HG02763 (cell line): ENCODE data around the gene INPP4A.

Experiments
- ATAC-seq: cut with Tn5 transposase; IDR thresholded peaks from one replicate; pipeline ENCODE4 v1.9.1; 2021; ENCODE audit warnings: mild to moderate bottlenecking, moderate library complexity; ENCODE audit not compliant: unreplicated experiment

The INPP4A gene

GRCh38 chr2:98608116-98608961 is 163.7 kb downstream of the INPP4A start, which contains the start of the genes COA5 and UNC50:
Gene COA5, minus strand, starts transcription at chr2:98608512. Its CDS starts 107 bp downstream, at chr2:98608405.
Gene UNC50, plus strand, starts transcription at chr2:98608589. Its CDS starts 1,171 bp downstream, at chr2:98609760.
- peak; percentile 93 for ATAC-seq

DNA sequence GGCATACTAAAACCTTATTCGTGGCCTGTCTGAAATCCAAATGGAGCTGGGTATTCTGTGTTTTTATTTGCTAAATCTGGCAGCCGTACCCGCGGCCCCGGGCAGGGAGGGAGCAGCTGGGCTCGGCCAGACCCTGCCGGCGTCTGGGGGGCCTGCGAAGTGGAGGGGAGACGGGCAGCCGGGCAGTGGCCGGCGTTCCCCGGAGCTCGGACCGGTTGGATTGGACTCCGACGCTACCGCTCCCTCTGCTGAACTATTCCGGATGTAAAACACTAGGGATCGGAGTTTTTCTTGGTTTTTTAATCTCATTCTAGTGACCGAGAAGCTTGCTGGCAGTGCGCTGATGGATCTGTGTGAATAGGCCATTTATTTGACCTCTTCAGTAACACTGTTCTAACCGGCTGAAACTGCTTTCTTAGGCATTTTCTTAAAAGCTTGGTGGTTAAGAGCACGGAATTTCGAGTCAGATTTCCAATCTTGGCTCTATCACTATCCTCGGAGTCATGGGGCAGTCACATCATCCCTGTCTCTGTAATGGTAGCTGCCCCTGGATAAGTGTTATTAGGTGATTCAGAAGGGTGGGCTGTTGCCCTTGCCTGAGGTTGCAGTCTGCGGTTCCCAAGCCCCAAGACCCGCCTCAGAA is 164.4 kb downstream of the INPP4A start:
- no peak for ATAC-seq

GRCh38 chr2:98614024-98614739 is 169.5 kb downstream of the INPP4A start:
- ATAC-seq = no peak

- no peak for ATAC-seq
Observed at GRCh38 chr2:98615481-98615880, 170.8 kb downstream of the INPP4A start.

- no peak for ATAC-seq
Observed at GRCh38 chr2:98617149-98617548, 172.5 kb downstream of the INPP4A start.

- ATAC-seq = no peak
Observed at GRCh38 chr2:98623657-98624056, 179.0 kb downstream of the INPP4A start.

DNA sequence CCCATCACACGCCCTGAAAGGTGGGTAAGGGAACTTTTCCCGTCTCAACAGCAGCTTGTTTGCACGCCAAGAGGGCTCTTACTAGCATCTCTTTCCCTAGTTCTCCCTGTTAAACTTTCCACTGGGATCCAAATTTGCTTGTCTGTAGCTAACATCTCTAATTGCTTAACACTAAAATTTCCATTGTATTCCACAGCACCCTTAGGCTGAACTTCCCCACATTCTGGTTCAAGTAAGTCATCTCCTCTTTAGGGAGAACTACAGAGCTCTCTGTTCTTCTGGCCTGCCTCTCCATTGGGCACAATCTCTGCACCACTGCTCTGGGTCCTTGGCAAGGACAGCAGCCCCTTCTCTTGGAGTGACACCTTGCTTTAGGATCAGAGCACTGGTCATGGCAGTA is 187.7 kb downstream of the INPP4A start:
- ATAC-seq = no peak

DNA sequence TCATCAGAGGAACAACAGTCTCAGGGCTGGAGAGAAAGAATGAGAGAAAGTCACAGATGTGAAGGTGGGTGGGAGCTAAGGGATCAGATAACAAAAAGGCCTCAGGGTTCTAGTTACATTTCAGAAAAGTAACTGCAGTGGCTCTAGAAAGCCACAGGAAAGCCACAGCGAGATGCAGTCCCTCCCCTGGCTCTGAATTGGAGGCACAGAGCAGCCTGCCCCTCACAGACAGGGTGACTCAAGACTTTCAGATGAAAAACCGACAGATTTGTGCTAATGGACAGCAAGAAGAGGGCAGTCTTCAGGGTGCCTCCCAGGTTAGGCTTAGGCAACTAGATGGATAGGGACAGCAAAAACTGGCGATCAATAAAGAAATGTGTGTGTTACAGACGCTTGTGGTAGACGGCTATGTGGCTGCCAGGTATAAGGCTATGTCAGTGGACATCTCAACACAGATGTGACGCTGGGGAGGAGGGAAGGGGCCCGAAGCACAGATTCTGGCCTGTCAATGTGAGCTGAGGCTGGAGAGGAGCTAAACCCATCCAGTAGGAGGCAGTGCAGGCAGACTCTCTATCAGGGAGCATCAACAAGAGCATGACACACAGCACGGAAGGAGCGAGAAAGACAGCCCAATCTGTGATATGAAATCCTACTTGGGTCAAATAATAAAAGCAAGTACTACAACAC is 189.9 kb downstream of the INPP4A start:
- ATAC-seq = no peak

DNA sequence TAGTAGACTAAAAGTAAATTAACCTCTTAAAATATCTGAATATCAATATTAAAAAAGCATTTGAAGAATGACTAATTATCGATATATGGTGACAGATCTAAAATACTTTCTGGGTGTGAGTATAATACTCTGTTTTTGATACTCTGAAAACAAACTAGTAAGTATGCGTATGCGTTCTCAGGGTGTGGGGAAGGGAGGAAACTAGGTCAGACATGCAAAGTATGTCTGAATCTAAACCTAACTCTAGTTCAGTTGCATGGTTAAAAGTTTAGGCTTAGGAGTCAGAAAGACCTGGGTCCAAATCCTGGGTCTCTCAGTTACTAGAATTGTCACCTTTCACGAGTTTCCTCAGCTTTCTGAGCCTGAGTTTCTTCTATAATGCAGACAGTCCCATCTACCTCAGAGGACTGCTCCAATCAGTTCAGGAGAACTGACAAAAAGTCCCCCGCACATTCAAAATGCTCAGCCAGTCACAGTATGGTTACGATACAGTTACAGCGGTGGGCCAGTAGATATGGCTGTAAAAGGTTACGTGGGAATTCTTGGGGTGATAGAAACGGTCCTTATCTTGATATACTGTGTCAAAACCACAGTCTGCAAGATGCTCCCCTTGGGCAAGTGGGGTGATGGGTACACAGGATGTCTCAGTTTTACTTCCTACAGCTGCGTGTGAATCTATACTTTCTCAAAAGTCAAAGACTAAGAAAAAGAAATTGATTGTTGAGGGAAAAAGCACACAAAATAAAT is 192.9 kb downstream of the INPP4A start:
- peak; percentile 54 for ATAC-seq

DNA sequence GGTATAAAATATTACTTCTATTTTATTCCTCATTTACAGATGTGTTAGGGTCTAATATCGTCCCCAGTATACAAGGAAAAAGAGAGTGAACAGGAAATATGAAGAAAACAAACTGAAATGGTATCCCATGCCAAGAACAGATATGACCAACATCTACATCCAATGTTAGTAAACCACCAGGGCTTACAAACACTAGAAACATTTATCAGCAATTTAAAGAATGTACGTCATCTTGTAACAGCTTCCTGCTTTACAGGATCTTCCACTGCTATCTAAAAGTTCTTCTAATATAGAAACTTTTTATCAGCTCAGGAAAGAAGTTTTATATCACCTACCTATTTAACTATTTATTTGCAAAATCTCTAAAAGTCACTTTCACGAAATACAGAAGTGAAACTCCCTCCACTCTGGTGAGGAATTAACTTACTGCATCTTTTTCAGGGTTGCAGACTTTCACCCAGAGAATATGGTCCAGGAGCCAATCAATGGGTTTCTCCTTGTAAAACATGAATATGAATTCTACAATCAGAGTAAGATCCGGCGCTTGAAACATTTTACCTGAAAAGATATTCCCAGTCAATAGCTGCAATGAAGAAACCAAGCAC is 198.9 kb downstream of the INPP4A start:
- ATAC-seq = no peak
